H9 (cell line): ENCODE measurements around the gene SIAH2. TPM values are rescaled to one million over a fixed set of nuclear protein-coding genes. Genes with fewer than 3 reads are reported as not detected.
A peak's percentile ranks its signal among the peaks of the same experiment; 100 is the strongest.

Experiments used
- DNase-seq: peaks from one replicate; pipeline ENCODE4 v3.0.0-alpha.2; 2017
- H2AFZ ChIP-seq: one replicate; pipeline ENCODE4 v1.6.1; 2013; ENCODE audit warnings: mild to moderate bottlenecking, low read length, control low read depth, moderate library complexity
- H2AK5ac ChIP-seq: 2 replicates; pipeline ENCODE4 v1.6.1; 2013; ENCODE audit warnings: low read length, control low read depth, mixed read lengths; ENCODE audit not compliant: insufficient read length
- H2BK120ac ChIP-seq: one replicate; pipeline ENCODE4 v1.6.1; 2013; ENCODE audit warnings: low read depth, mild to moderate bottlenecking, low read length, control low read depth, inconsistent platforms; ENCODE audit not compliant: poor library complexity, severe bottlenecking
- H2BK12ac ChIP-seq: 2 replicates; pipeline ENCODE4 v1.6.1; 2013; ENCODE audit warnings: low read length, control low read depth, mixed read lengths, low read depth; ENCODE audit not compliant: insufficient read length
- H2BK15ac ChIP-seq: 2 replicates; pipeline ENCODE4 v1.6.1; 2013; ENCODE audit warnings: low read depth, low read length, control low read depth
- H2BK20ac ChIP-seq: one replicate; pipeline ENCODE4 v1.6.1; 2013; ENCODE audit warnings: low read depth, mild to moderate bottlenecking, low read length, control low read depth, inconsistent platforms; ENCODE audit not compliant: poor library complexity, severe bottlenecking
- H2BK5ac ChIP-seq: 2 replicates; pipeline ENCODE4 v1.6.1; 2013; ENCODE audit warnings: low read length, control low read depth, mixed read lengths; ENCODE audit not compliant: insufficient read length
- H3K14ac ChIP-seq: 2 replicates; pipeline ENCODE4 v1.6.1; 2013; ENCODE audit warnings: low read length, control low read depth; ENCODE audit not compliant: insufficient read depth
- H3K18ac ChIP-seq: 2 replicates; pipeline ENCODE4 v1.6.1; 2013; ENCODE audit warnings: low read depth, mild to moderate bottlenecking, mixed read lengths, low read length, control low read depth; ENCODE audit not compliant: insufficient read length
- H3K23ac ChIP-seq: 2 replicates; pipeline ENCODE4 v1.6.1; 2013; ENCODE audit warnings: low read length, control low read depth, mixed read lengths, low read depth; ENCODE audit not compliant: insufficient read length
- H3K23me2 ChIP-seq: 2 replicates; pipeline ENCODE4 v1.6.1; 2013; ENCODE audit warnings: low read depth, mild to moderate bottlenecking, mixed read lengths, low read length, control low read depth; ENCODE audit not compliant: insufficient read length, poor library complexity, severe bottlenecking
- H3K27ac ChIP-seq: 2 replicates; pipeline ENCODE4 v1.5.1; 2013; ENCODE audit warnings: low read length, control low read depth, mixed read lengths, low read depth; ENCODE audit not compliant: insufficient read length
- H3K27me3 ChIP-seq: 2 replicates; pipeline ENCODE4 v1.6.1; 2013; ENCODE audit warnings: low read length, control low read depth, inconsistent platforms; ENCODE audit not compliant: insufficient read depth
- H3K4ac ChIP-seq: 2 replicates; pipeline ENCODE4 v1.6.1; 2013; ENCODE audit warnings: low read depth, mild to moderate bottlenecking, control low read depth, inconsistent platforms, low read length, moderate library complexity
- H3K4me1 ChIP-seq: 2 replicates; pipeline ENCODE4 v1.6.1; 2013; ENCODE audit warnings: low read length, control low read depth, inconsistent platforms; ENCODE audit not compliant: insufficient read depth
- H3K4me2 ChIP-seq: 2 replicates; pipeline ENCODE4 v1.6.1; 2013; ENCODE audit warnings: low read length, control low read depth, mixed read lengths; ENCODE audit not compliant: insufficient read length, insufficient read depth
- H3K56ac ChIP-seq: 2 replicates; pipeline ENCODE4 v1.6.1; 2013; ENCODE audit warnings: low read depth, mild to moderate bottlenecking, mixed read lengths, low read length, control low read depth; ENCODE audit not compliant: insufficient read length
- H3K79me1 ChIP-seq: 2 replicates; pipeline ENCODE4 v1.6.1; 2013; ENCODE audit warnings: low read depth, mild to moderate bottlenecking, moderate library complexity, low read length, control low read depth, inconsistent platforms; ENCODE audit not compliant: insufficient read depth, poor library complexity, severe bottlenecking
- H3K79me2 ChIP-seq: 2 replicates; pipeline ENCODE4 v1.6.1; 2013; ENCODE audit warnings: low read length, control low read depth, inconsistent platforms; ENCODE audit not compliant: insufficient read depth
- H3K9ac ChIP-seq: 2 replicates; pipeline ENCODE4 v1.6.1; 2013; ENCODE audit warnings: low read length, control low read depth, mixed read lengths; ENCODE audit not compliant: insufficient read length; ENCODE audit errors: extremely low read depth
- H3K9me3 ChIP-seq: one replicate; pipeline ENCODE4 v1.6.1; 2013; ENCODE audit warnings: low read depth, low read length, inconsistent platforms; ENCODE audit not compliant: control insufficient read depth
- H3T11ph ChIP-seq: one replicate; pipeline ENCODE4 v1.6.1; 2013; ENCODE audit warnings: mild to moderate bottlenecking, low read length, control low read depth, inconsistent platforms
- H4K20me1 ChIP-seq: one replicate; pipeline ENCODE4 v1.6.1; 2013; ENCODE audit not compliant: control insufficient read depth, insufficient read length, insufficient read depth
- H4K5ac ChIP-seq: 2 replicates; pipeline ENCODE4 v1.6.1; 2013; ENCODE audit warnings: low read depth, mild to moderate bottlenecking, mixed read lengths, low read length, control low read depth; ENCODE audit not compliant: insufficient read length
- H4K8ac ChIP-seq: replicated peaks from 2 replicates; pipeline ENCODE4 v1.6.1; 2013; ENCODE audit warnings: low read length, control low read depth, mixed read lengths, low read depth; ENCODE audit not compliant: insufficient read length
- H4K91ac ChIP-seq: 2 replicates; pipeline ENCODE4 v1.6.1; 2013; ENCODE audit warnings: low read depth, mild to moderate bottlenecking, moderate library complexity, mixed read lengths, low read length, control low read depth; ENCODE audit not compliant: insufficient read length
- H3K27ac Mint-ChIP-seq, 3 experiments: 2 replicates in 2 of 3; 3 replicates in 1 of 3; pipeline ENCODE4 v1.8.0; 2020 to 2021; ENCODE audit warnings: mixed read lengths in 3 of 3, mild to moderate bottlenecking in 1 of 3, moderate library complexity in 1 of 3
- H3K27me3 Mint-ChIP-seq: 2 replicates; pipeline ENCODE4 v1.8.0; 2021; ENCODE audit warnings: low read depth, mild to moderate bottlenecking, moderate library complexity, mixed read lengths
- H3K36me3 Mint-ChIP-seq, 3 experiments: 2 replicates in 2 of 3; 3 replicates in 1 of 3; pipeline ENCODE4 v1.8.0; 2020 to 2021; ENCODE audit warnings: low read depth in 3 of 3, mixed read lengths in 3 of 3; ENCODE audit not compliant: insufficient read depth in 1 of 3
- H3K4me1 Mint-ChIP-seq, 2 experiments: 2 replicates each; pipeline ENCODE4 v1.8.0; 2020; ENCODE audit warnings: mixed read lengths in 2 of 2
- H3K4me3 Mint-ChIP-seq, 2 experiments: 2 replicates in 1 of 2; 3 replicates in 1 of 2; pipeline ENCODE4 v1.8.0; 2020 to 2021; ENCODE audit warnings: mild to moderate bottlenecking in 2 of 2, mixed read lengths in 2 of 2, moderate library complexity in 1 of 2
- H3K9me3 Mint-ChIP-seq, 2 experiments: 2 replicates in 1 of 2; 3 replicates in 1 of 2; pipeline ENCODE4 v1.8.0; 2020; ENCODE audit warnings: mild to moderate bottlenecking in 2 of 2, mixed read lengths in 2 of 2, moderate library complexity in 1 of 2
- CTCF ChIP-seq: fragments of 200-600 bp; sonication (generic); conservative IDR thresholded peaks from 3 replicates; pipeline ENCODE4 v1.8.0; 2021; ENCODE audit warnings: antibody characterized with exemption, mild to moderate bottlenecking
- whole genome bisulfite sequencing: extraction: QIAGEN DNeasy Blood & Tissue Kit; methylation state at CpG from one replicate; pipeline ENCODE4 v1.1.7; 2013; ENCODE audit warnings: missing lambda C conversion rate, low lambda C conversion rate, mixed read lengths; ENCODE audit not compliant: insufficient read length; ENCODE audit errors: extremely low coverage; 5-methylcytosine and 5-hydroxymethylcytosine counted together
- total RNA-seq: library from RNA; stranded (reverse); gene quantifications from 2 replicates; pipeline ENCODE4 v1.2.1, GENCODE V29; 2021

SIAH2 gene
- total RNA-seq, 1 experiment from 2014 or later: 17.4 TPM

GRCh38 chr3:150803440-150803985 is 40.5 kb upstream of the SIAH2 start:
- Mint-ChIP-seq H3K4me3 (no peak overlapping the region), H3K9me3 (no peaks in the 10 kb centered on the region; a peak in 1 of 5 replicates), H3K27ac (peak overlapping the region in 1 of 3 experiments; percentile 46; a peak in 1 of 7 replicates), H3K27me3 (no peaks in the 10 kb centered on the region), H3K4me1 (peaks cover 43 to 50% of the 10 kb centered on the region in 2 experiments), H3K36me3 (peaks cover 2 to 9% (median 5%) of the 10 kb centered on the region in 3 experiments; a peak in 5 of 7 replicates)
- Histone ChIP-seq H3K14ac (peak overlapping the region; percentile 14; the same call in 1 of the 2 replicates), H2BK15ac (no peak overlapping the region), H3K4me2 (no peak overlapping the region), H3K79me2 (no peaks in the 10 kb centered on the region), H2BK120ac (no peak overlapping the region), H3K23ac (no peak overlapping the region), H4K5ac (no peak overlapping the region), H4K8ac (no peak overlapping the region), H2AFZ (no peak overlapping the region), H3K27ac (no peak overlapping the region), H4K20me1 (no peaks in the 10 kb centered on the region), H3K79me1 (no peaks in the 10 kb centered on the region), H2BK12ac (no peak overlapping the region), H3K4ac (no peak overlapping the region), H2AK5ac (no peak overlapping the region), H3K27me3 (no peaks in the 10 kb centered on the region), H3T11ph (no peak overlapping the region), H2BK5ac (no peak overlapping the region), H4K91ac (no peak overlapping the region), H3K23me2 (no peaks in the 10 kb centered on the region), H3K9me3 (no peaks in the 10 kb centered on the region), H3K9ac (no peak overlapping the region), H3K56ac (no peak overlapping the region), H2BK20ac (no peak overlapping the region), H3K4me1 (peaks cover 2% of the 10 kb centered on the region; the same call in 1 of the 2 replicates), H3K18ac (no peak overlapping the region)
- DNase-seq: no peak
- no CpG with 5 or more reads among the region's 9 CpGs for WGBS
- TF ChIP-seq CTCF: no peak
